H9 (cell line): ENCODE data around the gene TDRD7. TPM values are rescaled to one million over a fixed set of nuclear protein-coding genes. Genes with fewer than 3 reads are reported as not detected.

Source experiments
- DNase-seq: peaks from one replicate; pipeline ENCODE4 v3.0.0-alpha.2; 2017
- H2AFZ ChIP-seq: one replicate; pipeline ENCODE4 v1.6.1; 2013; ENCODE audit warnings: mild to moderate bottlenecking, low read length, control low read depth, moderate library complexity
- H2AK5ac ChIP-seq: 2 replicates; pipeline ENCODE4 v1.6.1; 2013; ENCODE audit warnings: low read length, control low read depth, mixed read lengths; ENCODE audit not compliant: insufficient read length
- H2BK120ac ChIP-seq: one replicate; pipeline ENCODE4 v1.6.1; 2013; ENCODE audit warnings: low read depth, mild to moderate bottlenecking, low read length, control low read depth, inconsistent platforms; ENCODE audit not compliant: poor library complexity, severe bottlenecking
- H2BK12ac ChIP-seq: 2 replicates; pipeline ENCODE4 v1.6.1; 2013; ENCODE audit warnings: low read length, control low read depth, mixed read lengths, low read depth; ENCODE audit not compliant: insufficient read length
- H2BK15ac ChIP-seq: 2 replicates; pipeline ENCODE4 v1.6.1; 2013; ENCODE audit warnings: low read depth, low read length, control low read depth
- H2BK20ac ChIP-seq: one replicate; pipeline ENCODE4 v1.6.1; 2013; ENCODE audit warnings: low read depth, mild to moderate bottlenecking, low read length, control low read depth, inconsistent platforms; ENCODE audit not compliant: poor library complexity, severe bottlenecking
- H2BK5ac ChIP-seq: 2 replicates; pipeline ENCODE4 v1.6.1; 2013; ENCODE audit warnings: low read length, control low read depth, mixed read lengths; ENCODE audit not compliant: insufficient read length
- H3K14ac ChIP-seq: 2 replicates; pipeline ENCODE4 v1.6.1; 2013; ENCODE audit warnings: low read length, control low read depth; ENCODE audit not compliant: insufficient read depth
- H3K18ac ChIP-seq: 2 replicates; pipeline ENCODE4 v1.6.1; 2013; ENCODE audit warnings: low read depth, mild to moderate bottlenecking, mixed read lengths, low read length, control low read depth; ENCODE audit not compliant: insufficient read length
- H3K23ac ChIP-seq: 2 replicates; pipeline ENCODE4 v1.6.1; 2013; ENCODE audit warnings: low read length, control low read depth, mixed read lengths, low read depth; ENCODE audit not compliant: insufficient read length
- H3K23me2 ChIP-seq: 2 replicates; pipeline ENCODE4 v1.6.1; 2013; ENCODE audit warnings: low read depth, mild to moderate bottlenecking, mixed read lengths, low read length, control low read depth; ENCODE audit not compliant: insufficient read length, poor library complexity, severe bottlenecking
- H3K27ac ChIP-seq: 2 replicates; pipeline ENCODE4 v1.5.1; 2013; ENCODE audit warnings: low read length, control low read depth, mixed read lengths, low read depth; ENCODE audit not compliant: insufficient read length
- H3K27me3 ChIP-seq: 2 replicates; pipeline ENCODE4 v1.6.1; 2013; ENCODE audit warnings: low read length, control low read depth, inconsistent platforms; ENCODE audit not compliant: insufficient read depth
- H3K4ac ChIP-seq: 2 replicates; pipeline ENCODE4 v1.6.1; 2013; ENCODE audit warnings: low read depth, mild to moderate bottlenecking, control low read depth, inconsistent platforms, low read length, moderate library complexity
- H3K4me1 ChIP-seq: 2 replicates; pipeline ENCODE4 v1.6.1; 2013; ENCODE audit warnings: low read length, control low read depth, inconsistent platforms; ENCODE audit not compliant: insufficient read depth
- H3K4me2 ChIP-seq: 2 replicates; pipeline ENCODE4 v1.6.1; 2013; ENCODE audit warnings: low read length, control low read depth, mixed read lengths; ENCODE audit not compliant: insufficient read length, insufficient read depth
- H3K56ac ChIP-seq: 2 replicates; pipeline ENCODE4 v1.6.1; 2013; ENCODE audit warnings: low read depth, mild to moderate bottlenecking, mixed read lengths, low read length, control low read depth; ENCODE audit not compliant: insufficient read length
- H3K79me1 ChIP-seq: 2 replicates; pipeline ENCODE4 v1.6.1; 2013; ENCODE audit warnings: low read depth, mild to moderate bottlenecking, moderate library complexity, low read length, control low read depth, inconsistent platforms; ENCODE audit not compliant: insufficient read depth, poor library complexity, severe bottlenecking
- H3K79me2 ChIP-seq: 2 replicates; pipeline ENCODE4 v1.6.1; 2013; ENCODE audit warnings: low read length, control low read depth, inconsistent platforms; ENCODE audit not compliant: insufficient read depth
- H3K9ac ChIP-seq: 2 replicates; pipeline ENCODE4 v1.6.1; 2013; ENCODE audit warnings: low read length, control low read depth, mixed read lengths; ENCODE audit not compliant: insufficient read length; ENCODE audit errors: extremely low read depth
- H3K9me3 ChIP-seq: one replicate; pipeline ENCODE4 v1.6.1; 2013; ENCODE audit warnings: low read depth, low read length, inconsistent platforms; ENCODE audit not compliant: control insufficient read depth
- H3T11ph ChIP-seq: one replicate; pipeline ENCODE4 v1.6.1; 2013; ENCODE audit warnings: mild to moderate bottlenecking, low read length, control low read depth, inconsistent platforms
- H4K20me1 ChIP-seq: one replicate; pipeline ENCODE4 v1.6.1; 2013; ENCODE audit not compliant: control insufficient read depth, insufficient read length, insufficient read depth
- H4K5ac ChIP-seq: 2 replicates; pipeline ENCODE4 v1.6.1; 2013; ENCODE audit warnings: low read depth, mild to moderate bottlenecking, mixed read lengths, low read length, control low read depth; ENCODE audit not compliant: insufficient read length
- H4K8ac ChIP-seq: replicated peaks from 2 replicates; pipeline ENCODE4 v1.6.1; 2013; ENCODE audit warnings: low read length, control low read depth, mixed read lengths, low read depth; ENCODE audit not compliant: insufficient read length
- H4K91ac ChIP-seq: 2 replicates; pipeline ENCODE4 v1.6.1; 2013; ENCODE audit warnings: low read depth, mild to moderate bottlenecking, moderate library complexity, mixed read lengths, low read length, control low read depth; ENCODE audit not compliant: insufficient read length
- H3K27ac Mint-ChIP-seq, 3 experiments: 2 replicates in 2 of 3; 3 replicates in 1 of 3; pipeline ENCODE4 v1.8.0; 2020 to 2021; ENCODE audit warnings: mixed read lengths in 3 of 3, mild to moderate bottlenecking in 1 of 3, moderate library complexity in 1 of 3
- H3K27me3 Mint-ChIP-seq: 2 replicates; pipeline ENCODE4 v1.8.0; 2021; ENCODE audit warnings: low read depth, mild to moderate bottlenecking, moderate library complexity, mixed read lengths
- H3K36me3 Mint-ChIP-seq, 3 experiments: 2 replicates in 2 of 3; 3 replicates in 1 of 3; pipeline ENCODE4 v1.8.0; 2020 to 2021; ENCODE audit warnings: low read depth in 3 of 3, mixed read lengths in 3 of 3; ENCODE audit not compliant: insufficient read depth in 1 of 3
- H3K4me1 Mint-ChIP-seq, 2 experiments: 2 replicates each; pipeline ENCODE4 v1.8.0; 2020; ENCODE audit warnings: mixed read lengths in 2 of 2
- H3K4me3 Mint-ChIP-seq, 2 experiments: 2 replicates in 1 of 2; 3 replicates in 1 of 2; pipeline ENCODE4 v1.8.0; 2020 to 2021; ENCODE audit warnings: mild to moderate bottlenecking in 2 of 2, mixed read lengths in 2 of 2, moderate library complexity in 1 of 2
- H3K9me3 Mint-ChIP-seq, 2 experiments: 2 replicates in 1 of 2; 3 replicates in 1 of 2; pipeline ENCODE4 v1.8.0; 2020; ENCODE audit warnings: mild to moderate bottlenecking in 2 of 2, mixed read lengths in 2 of 2, moderate library complexity in 1 of 2
- WGBS: extraction: QIAGEN DNeasy Blood & Tissue Kit; methylation state at CpG from one replicate; pipeline ENCODE4 v1.1.7; 2013; ENCODE audit warnings: missing lambda C conversion rate, low lambda C conversion rate, mixed read lengths; ENCODE audit not compliant: insufficient read length; ENCODE audit errors: extremely low coverage; 5-methylcytosine and 5-hydroxymethylcytosine counted together
- total RNA-seq: library from RNA; stranded (reverse); gene quantifications from 2 replicates; pipeline ENCODE4 v1.2.1, GENCODE V29; 2021
- TF ChIP-seq, protein P1 (sequence below): fragments of 200-600 bp; sonication (generic); conservative IDR thresholded peaks from 3 replicates; pipeline ENCODE4 v1.8.0; 2021; ENCODE audit warnings: antibody characterized with exemption, mild to moderate bottlenecking

The TDRD7 gene
- total RNA-seq, 1 experiment from 2014 or later, result 5.1 TPM

DNA sequence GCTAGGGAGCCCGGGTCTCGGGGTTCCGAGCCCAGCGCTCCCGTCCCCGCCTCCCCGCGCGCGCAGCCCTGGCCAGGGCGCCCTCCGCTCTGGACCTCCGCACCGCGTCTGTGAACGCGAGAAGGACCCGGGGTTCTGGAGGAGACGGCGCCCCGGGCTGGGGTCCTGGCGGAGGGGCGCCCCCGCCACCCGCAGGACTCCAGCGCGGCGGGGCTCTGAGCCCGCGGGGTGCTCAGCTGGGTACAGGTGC lies 90.0 kb downstream of the TDRD7 start:
- no peak overlapping the region for H2BK12ac ChIP-seq
- peaks cover 45% of the 10 kb centered on the region for H3K27me3 ChIP-seq
- H3K4me1 ChIP-seq, result no peaks in the 10 kb centered on the region; the same call in 1 of the 2 replicates
- H3K79me1 ChIP-seq, result no peaks in the 10 kb centered on the region
- H4K20me1 ChIP-seq, result no peaks in the 10 kb centered on the region
- H3K4ac ChIP-seq, result no peak overlapping the region
- peak overlapping the region; percentile 66 to 88; a peak in 4 of 5 replicates for H3K4me3 Mint-ChIP-seq
- no peak overlapping the region for H2BK15ac ChIP-seq
- no peak overlapping the region for H3T11ph ChIP-seq
- H3K23me2 ChIP-seq, result peaks cover 16% of the 10 kb centered on the region
- no peak overlapping the region for H4K8ac ChIP-seq
- H3K14ac ChIP-seq, result no peak overlapping the region; the same call in 1 of the 2 replicates
- H3K9me3 ChIP-seq, result no peaks in the 10 kb centered on the region
- H3K4me1 Mint-ChIP-seq, result peaks cover 10 to 16% of the 10 kb centered on the region in 2 experiments
- no peak overlapping the region for H4K5ac ChIP-seq
- H4K91ac ChIP-seq, result no peak overlapping the region
- peaks cover 7 to 13% of the 10 kb centered on the region in 2 experiments; a peak in 4 of 5 replicates for H3K9me3 Mint-ChIP-seq
- no peak overlapping the region for H3K23ac ChIP-seq
- H3K27ac Mint-ChIP-seq, result no peak overlapping the region
- H3K9ac ChIP-seq, result no peak overlapping the region
- no peak overlapping the region for H2BK20ac ChIP-seq
- no peak overlapping the region for H3K27ac ChIP-seq
- H3K79me2 ChIP-seq, result no peaks in the 10 kb centered on the region
- WGBS, result no CpG with 5 or more reads among the region's 30 CpGs
- H2BK120ac ChIP-seq, result no peak overlapping the region
- DNase-seq, result no peak
- H3K4me2 ChIP-seq, result peak overlapping the region; percentile 69
- TF ChIP-seq, protein P1, sequence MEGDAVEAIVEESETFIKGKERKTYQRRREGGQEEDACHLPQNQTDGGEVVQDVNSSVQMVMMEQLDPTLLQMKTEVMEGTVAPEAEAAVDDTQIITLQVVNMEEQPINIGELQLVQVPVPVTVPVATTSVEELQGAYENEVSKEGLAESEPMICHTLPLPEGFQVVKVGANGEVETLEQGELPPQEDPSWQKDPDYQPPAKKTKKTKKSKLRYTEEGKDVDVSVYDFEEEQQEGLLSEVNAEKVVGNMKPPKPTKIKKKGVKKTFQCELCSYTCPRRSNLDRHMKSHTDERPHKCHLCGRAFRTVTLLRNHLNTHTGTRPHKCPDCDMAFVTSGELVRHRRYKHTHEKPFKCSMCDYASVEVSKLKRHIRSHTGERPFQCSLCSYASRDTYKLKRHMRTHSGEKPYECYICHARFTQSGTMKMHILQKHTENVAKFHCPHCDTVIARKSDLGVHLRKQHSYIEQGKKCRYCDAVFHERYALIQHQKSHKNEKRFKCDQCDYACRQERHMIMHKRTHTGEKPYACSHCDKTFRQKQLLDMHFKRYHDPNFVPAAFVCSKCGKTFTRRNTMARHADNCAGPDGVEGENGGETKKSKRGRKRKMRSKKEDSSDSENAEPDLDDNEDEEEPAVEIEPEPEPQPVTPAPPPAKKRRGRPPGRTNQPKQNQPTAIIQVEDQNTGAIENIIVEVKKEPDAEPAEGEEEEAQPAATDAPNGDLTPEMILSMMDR, result no peak
- no peak overlapping the region for H2BK5ac ChIP-seq
- H3K36me3 Mint-ChIP-seq, result no peaks in the 10 kb centered on the region; a peak in 2 of 7 replicates
- no peak overlapping the region for H3K56ac ChIP-seq
- peaks cover 38% of the 10 kb centered on the region for H3K27me3 Mint-ChIP-seq
- H2AK5ac ChIP-seq, result no peak overlapping the region
- no peak overlapping the region for H2AFZ ChIP-seq
- H3K18ac ChIP-seq, result no peak overlapping the region
